Keratinocyte (primary cell): ENCODE results near the gene OR13C5.

ENCODE experiments used
- EZH2 ChIP-seq: IDR thresholded peaks from one replicate; pipeline ENCODE4 v1.6.1; 2012; ENCODE audit warnings: inconsistent platforms, mild to moderate bottlenecking, low read length, moderate library complexity
- TF ChIP-seq, protein P1 (sequence below), 3 experiments: IDR thresholded peaks in 1 of 3; conservative IDR thresholded peaks in 1 of 3; optimal IDR thresholded peaks in 1 of 3; 2 replicates in 2 of 3; 3 replicates in 1 of 3; pipeline versions ENCODE3 to v1.5.1; 2011; ENCODE audit warnings: low read length in 3 of 3, mild to moderate bottlenecking in 3 of 3, moderate library complexity in 2 of 3, control low read depth in 1 of 3, inconsistent platforms in 1 of 3; ENCODE audit not compliant: insufficient read depth in 2 of 3; ENCODE audit errors: extremely low read depth in 1 of 3

- TF ChIP-seq, protein P1, sequence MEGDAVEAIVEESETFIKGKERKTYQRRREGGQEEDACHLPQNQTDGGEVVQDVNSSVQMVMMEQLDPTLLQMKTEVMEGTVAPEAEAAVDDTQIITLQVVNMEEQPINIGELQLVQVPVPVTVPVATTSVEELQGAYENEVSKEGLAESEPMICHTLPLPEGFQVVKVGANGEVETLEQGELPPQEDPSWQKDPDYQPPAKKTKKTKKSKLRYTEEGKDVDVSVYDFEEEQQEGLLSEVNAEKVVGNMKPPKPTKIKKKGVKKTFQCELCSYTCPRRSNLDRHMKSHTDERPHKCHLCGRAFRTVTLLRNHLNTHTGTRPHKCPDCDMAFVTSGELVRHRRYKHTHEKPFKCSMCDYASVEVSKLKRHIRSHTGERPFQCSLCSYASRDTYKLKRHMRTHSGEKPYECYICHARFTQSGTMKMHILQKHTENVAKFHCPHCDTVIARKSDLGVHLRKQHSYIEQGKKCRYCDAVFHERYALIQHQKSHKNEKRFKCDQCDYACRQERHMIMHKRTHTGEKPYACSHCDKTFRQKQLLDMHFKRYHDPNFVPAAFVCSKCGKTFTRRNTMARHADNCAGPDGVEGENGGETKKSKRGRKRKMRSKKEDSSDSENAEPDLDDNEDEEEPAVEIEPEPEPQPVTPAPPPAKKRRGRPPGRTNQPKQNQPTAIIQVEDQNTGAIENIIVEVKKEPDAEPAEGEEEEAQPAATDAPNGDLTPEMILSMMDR (optimal IDR thresholded peaks at IDR 0.05 in 1 of 3, IDR thresholded peaks at IDR 0.05 in 1 of 3, conservative IDR thresholded peaks at IDR 0.05 in 1 of 3; ENCODE audit: extremely low read depth in 1 of 3, insufficient read depth in 2 of 3, low read length in 3 of 3) = no peak
- no peak for TF ChIP-seq EZH2
Observed at GRCh38 chr9:104575456-104575855, 23.8 kb downstream of the OR13C5 start.
